NCI-H2107 (cell line): ENCODE results near the gene PSPN.
A peak's percentile ranks its signal among the peaks of the same experiment; 100 is the strongest.
"Not testable (repeated sequence)": the region's sequence is repeated elsewhere in the genome, so short reads cannot be mapped to it uniquely, and the experiment has no call there.

Experiments
- DNase-seq: peaks from one replicate; lab custom pipeline; 2025; lab: John Stamatoyannopoulos, UW

PSPN gene

DNA sequence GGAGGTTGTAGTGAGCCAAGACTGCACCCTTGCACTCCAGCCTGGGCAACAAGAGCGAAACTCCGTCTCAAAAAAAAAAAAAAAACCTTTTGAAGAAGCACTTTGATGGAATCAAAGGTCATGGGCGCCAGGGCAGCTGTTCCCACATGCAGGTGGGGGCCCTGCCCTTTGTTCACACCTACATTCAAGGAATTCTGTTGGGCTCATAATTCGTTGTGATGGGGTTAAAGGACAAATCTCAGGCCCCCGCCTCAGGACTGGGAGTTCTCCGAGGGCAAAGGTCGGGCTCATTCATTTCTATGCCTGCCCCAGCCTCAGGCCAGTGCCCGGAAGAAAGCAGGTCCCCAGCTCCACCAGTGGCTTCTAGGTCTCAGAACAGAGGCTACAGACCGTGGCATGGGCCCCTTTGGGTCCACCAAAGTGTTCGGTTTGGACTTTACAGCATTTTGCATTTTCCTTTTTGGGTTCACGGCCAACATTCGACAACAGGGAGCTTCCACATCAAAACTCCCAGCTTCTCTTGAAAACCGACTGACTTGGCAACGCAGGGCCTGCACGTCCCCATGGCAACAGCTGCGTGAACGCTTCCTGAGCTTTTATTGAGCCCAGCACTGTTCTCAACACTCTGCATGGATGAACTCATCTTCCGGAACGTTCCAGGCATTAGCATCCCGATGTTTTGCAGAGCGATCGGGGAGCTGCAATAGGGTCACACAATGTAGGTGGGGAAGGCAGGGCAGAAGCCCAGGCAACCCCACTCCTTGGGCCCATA, 27.3 kb upstream of the PSPN start:
- no peak for DNase-seq

DNA sequence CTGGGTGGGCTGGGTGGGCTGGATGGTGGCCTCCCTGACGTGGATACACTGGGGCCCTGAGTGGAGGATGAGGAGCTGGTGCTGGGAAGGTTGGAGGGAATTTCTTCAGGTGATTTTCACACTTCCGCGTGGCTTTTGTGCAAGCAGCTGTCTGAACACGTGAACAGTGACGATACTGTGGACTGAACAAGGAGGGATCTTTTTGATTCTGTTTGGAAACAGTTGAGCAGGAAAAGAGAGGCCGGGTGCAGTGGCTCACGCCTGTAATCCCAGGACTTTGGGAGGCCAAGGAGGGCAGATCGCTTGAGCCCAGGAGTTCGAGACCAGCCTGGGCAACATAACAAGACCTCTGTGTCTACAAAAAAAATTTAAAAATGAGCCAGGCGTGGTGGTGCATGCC, 26.3 kb upstream of the PSPN start:
- no peak for DNase-seq

DNA sequence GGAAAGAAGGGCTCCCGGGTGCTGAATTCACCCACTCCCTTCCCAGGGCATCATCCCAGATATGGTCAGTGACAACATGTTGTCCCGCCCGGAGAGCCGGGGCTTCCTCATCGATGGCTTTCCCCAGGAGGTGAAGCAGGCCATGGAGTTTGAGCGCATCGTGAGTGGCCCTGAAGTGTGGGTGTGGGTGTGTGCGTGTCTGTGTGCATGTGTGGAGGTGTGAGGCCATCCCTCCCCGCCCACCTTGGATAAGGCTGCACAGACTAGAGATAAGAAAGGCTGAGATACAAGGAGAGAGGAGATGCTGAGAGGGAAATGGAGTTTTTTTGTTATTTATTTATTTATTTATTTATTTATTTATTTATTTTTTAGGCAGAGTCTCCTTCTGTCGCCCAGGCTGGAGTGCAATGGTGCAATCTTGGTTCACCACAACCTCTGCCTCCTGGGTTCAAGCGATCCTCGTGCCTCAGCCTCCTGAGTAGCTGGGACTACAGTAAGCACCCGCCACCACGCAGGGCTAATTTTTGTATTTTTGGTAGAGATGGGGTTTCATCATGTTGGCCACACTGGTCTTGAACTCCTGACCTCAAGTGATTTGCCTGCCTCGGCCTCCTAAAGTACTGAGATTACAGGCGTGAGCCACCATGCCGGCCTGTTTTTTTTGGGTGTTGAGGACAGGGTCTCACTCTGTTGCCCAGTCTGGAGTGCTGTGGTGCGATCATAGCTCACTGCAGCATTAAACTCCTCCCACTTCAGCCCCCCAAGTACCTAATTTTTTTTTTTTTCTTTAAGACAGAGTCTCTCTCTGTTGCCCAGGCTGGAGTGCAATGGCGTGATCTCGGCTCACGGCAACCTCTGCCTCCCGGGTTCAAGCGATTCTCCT, 24.6 kb upstream of the PSPN start:
- DNase-seq: not testable (repeated sequence)

DNA sequence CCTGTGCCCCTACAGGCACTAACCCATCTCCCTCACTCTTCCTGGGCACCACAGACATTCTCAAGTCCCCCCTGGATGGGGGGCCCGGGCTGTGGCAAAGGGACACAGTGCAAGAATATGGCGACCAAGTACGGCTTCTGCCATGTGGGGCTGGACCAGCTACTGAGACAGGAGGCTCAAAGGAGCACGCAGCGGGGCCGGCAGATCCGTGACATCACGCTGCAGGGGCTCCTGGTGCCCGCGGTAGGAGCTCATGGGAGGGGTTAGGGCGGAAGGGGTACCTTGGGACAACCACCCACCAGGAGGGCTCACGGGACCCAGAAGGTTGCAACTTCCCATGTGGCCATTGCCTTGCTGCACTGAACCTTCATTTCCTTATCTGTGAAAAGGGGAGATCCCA, 20.6 kb upstream of the PSPN start:
- no peak for DNase-seq

DNA sequence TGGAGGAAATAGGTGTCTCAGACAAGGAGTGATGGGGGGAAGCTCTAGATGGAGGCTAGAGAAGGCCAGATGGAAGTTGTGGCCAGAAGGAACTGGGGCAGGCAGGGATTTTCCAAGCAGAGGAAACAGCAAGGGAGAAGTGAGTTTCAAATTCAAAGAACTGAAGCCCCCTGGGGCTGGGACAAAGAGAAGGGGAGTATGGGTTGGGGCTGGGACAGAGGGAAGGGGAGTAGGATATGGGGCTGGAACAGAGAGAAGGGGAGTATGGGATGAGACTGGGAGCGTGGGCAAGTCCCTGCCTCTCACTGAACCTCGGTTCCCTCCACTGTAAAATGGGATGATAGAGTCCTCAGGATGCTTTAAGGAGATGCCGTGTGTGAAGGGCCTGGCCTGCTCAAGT, 19.1 kb upstream of the PSPN start:
- no peak for DNase-seq

DNA sequence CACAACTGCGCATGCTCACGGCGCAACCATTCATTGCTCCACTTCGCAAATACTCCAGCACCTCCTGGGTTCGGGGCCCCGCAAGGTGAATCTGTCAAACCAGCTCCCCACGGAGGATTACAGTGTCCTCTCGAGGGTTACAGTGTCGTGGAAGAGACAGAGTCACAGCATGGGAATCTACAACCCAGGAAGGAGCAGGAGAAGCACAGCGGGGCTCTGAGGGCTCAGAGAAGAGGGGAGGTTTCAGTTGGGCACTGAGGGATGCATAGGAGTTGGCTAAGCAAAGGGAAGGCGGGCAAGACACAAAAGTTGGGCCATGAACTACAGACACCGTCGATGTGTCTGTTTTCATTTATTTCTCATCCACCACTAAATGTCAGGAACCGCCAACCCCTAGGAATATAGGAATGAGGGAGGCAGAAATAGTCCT, 18.3 kb upstream of the PSPN start:
- no peak for DNase-seq

DNA sequence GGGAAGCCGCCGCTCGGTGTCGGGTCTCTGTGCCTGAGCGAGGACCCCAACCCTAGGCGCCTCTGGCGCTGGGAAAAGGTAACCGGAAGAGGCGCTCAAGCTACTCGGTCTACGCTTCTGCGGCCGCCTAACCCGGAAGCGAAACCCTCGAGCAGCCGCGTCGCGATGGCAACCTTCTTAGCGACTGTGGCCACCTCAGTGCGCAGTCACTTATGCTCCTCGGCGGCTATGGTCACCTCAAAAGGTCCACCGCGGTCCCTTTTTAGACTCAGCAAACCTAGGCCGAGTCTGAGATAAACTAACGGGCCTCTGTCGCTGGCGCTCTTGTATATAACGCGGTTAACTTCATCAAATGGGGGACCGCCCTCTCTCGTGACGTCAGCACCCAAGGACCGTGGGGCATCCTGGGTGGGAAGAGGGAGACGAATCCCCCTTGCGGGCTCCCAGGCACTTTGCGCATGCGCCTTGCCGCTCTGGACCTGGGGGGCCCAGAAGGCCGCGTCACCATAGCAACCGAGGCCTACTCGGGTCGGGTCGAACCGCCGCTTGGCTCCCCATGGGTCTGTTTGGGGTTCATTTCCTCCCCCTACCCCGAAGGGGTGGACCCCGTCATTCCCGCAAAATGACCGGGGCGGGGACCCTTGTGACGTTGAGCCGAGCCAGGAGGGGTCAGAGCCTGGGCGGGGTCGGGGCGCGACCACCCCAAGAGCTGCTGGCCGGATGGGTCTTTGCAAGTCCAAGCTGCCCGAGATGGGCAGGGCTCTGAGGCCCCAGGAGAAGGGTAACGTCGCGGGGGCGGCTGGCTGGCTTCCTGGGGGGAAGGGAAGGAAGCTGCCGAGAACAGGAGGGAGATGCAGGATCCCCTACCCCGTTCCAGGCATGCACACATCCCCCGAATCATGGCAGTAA, 17.6 kb upstream of the PSPN start, which contains the start of gene GTF2F1:
Gene GTF2F1, minus strand, starts transcription at position 91 of the 909 bp plus-strand sequence. CDS start 169 bp downstream, outside the sequence.
- peak; percentile 79 for DNase-seq

DNA sequence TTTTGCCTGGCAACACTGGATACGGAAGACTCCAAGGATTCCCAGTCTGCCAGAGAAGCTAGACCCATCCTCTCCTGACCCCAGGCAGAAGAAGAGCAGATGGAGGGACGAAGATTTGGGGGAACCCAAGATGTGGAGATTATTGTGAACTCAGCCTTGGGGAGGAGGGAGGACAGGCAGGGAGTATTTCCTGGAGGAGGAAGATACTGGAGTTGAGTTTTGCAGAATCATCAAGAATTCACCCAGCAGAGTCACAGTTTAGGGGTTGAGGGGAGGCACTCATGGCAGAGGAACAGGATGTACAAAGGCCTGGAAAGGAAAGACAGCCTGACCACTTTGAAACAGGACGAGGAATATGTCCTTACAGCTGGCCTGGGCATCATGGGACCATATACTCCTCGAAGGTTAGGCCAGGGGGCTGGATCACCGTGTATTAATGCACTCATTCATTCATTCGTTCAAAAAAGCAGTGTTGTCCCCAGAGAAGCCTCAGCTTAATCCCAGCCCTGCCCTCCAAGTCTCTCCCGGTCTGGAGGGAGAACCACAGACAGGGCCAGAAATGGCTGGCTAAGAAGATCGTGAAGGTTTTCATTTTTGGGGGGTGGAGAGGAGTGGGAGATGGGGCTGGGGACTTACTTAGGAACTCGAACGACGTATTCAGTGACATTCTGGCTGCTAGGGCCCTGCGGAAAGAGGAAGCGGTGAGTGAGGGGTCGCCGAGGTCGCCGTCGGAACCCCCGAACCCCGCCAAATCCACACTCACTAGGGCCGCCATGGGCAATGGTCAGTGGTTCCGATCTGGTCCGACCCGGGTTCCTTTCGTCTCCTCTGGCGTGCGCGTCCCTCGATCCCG, 16.7 kb upstream of the PSPN start:
- DNase-seq: no peak

DNA sequence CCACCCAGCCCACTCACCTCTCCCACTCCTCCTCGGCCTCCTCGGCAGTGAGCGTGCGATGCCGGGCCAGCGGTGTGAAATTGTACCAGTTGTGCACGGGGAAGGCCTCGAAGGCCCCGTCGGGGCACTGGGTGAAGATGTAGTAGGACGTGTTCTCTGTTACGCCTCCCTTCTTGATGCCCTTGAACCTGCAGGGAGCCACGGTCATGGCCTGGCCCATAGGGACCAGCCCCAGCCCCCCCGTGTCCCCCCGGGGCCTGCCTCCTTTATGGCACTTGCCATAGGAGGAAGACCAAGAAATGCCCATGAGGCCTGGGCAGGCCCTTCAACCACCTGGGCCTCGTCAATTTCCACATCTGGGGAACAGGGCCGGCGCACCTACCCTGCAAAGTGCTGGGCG, 11.6 kb upstream of the PSPN start:
- no peak for DNase-seq

DNA sequence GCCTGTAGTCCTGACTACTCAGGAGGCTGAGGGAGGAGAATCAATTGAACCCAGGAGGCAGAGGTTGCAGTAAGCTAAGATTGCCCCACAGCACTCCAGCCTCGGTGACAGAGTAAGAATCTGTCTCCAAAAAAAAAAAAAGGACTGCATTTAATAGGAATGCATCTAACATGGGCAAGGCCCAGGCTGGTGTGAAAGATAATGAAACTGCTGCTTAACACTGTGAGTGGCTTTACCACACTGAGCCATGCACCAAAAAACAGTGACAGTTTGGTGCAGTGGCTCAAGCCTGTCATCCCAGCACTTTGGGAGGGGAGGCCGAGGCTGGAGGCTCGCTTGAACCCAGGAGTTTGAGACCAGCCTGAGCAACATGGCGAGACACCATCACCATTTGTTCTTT, 8.6 kb upstream of the PSPN start:
- no peak for DNase-seq

DNA sequence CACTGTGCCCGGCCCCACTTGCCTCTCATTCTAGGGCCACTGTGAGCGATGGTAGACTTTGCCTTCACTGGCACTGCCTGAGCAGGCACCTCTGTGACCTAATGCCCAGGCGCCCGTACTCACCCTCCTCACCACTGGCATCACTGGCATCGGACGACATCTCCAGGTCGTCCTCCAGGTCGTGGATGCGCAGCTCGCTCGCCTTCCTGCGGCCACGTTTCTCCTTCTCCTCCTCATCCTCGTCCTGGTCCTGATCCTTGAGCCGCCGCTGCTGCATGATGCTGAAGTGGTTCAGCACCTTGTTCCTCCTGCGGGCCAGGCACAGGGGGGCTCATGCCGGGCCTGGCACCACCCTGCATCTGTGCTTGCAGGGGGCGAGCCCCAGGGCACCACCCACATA, 7.5 kb upstream of the PSPN start:
- DNase-seq: no peak

DNA sequence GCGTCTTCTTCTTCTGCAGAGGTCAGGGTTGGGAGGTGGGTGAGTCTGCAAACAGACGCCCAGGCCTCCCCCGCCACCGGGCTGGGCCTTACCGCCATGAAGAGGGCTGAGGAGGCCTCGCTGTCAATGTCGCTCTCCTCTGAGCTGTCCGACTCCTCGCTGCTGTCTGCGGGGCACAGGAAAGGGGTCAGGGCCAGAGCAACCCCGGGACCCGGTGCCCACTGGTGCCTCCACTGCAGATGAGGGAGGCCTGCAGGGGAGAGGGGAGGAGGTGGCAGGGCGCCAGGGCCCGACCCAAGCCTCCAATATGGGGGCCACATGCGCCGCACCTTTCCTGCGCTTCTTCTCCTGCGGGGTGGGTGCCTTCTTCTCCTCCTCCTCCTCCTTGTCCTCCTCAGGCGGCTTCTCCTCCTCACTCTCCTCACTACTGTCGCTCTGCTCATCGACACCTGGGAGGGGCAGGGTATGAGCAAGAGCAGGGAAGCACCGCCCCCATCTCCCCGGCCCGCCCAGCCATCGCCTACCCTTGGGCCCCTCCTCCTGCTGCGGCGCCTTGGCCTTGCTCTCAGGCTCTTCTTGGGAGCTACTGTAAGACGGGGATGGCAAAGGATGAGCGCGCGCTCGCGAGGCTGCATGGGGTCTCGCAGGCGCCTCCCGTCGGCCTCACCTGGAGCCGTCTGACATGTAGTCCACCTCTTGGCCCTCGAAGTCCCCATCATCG, 5.5 kb upstream of the PSPN start:
- DNase-seq: no peak

DNA sequence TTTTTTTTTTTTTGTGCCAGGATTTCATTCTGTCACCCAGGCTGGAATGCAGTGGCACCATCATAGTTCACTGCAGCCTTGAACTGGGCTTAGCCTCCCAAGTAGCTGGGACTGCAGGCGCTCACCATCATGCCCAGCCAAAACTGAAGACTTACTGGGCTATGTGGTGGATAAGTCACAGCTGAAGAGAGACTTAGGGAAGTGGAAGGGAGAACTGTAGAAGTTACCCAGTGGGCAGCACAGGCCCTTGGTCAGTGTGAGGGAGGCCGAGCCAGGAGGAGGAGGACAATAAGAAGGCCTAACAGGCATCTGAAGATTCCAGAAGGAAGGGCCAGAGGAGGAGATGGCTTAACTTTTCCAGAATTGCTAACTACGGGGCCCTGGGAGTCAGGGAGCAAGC, 4.0 kb upstream of the PSPN start:
- no peak for DNase-seq

DNA sequence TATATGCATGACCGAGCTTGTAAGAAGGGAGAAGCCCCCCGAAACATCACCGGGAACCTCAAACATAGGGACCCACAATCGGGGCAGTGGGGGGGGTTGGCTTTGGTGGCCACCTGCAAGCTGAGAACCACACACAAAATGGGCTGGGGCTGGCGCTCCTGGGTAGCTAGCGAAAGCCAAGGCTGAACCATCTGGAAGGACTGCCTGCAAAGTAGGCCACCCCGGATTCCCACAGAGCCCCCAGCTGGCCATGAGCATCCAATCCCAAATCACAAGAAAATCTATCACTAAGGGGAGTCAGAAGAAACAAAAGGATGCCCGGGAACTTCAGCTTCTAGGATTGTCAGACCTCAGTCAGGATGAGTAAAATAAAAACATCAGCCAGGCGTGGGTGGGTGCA, 2.8 kb upstream of the PSPN start:
- no peak for DNase-seq

DNA sequence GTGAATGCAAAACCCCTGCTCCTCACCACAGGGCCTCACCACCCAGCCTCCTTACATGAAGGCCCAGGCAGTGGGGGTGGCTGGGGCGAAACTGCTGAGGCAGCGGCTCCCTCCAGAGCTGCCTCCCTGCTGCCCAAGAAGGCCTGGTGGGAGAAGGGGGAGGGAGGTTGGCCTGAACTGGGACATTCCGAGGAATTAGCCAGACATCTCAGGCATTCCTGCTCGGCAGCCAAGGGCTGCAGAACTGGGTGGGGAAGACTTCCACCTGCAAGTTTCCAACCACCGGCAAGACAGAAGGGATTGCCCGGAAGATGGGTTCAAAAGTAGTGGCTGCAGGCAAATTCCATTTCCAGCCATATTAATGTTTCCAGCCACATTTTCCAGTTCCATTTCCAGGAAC, 2.3 kb upstream of the PSPN start:
- no peak for DNase-seq

DNA sequence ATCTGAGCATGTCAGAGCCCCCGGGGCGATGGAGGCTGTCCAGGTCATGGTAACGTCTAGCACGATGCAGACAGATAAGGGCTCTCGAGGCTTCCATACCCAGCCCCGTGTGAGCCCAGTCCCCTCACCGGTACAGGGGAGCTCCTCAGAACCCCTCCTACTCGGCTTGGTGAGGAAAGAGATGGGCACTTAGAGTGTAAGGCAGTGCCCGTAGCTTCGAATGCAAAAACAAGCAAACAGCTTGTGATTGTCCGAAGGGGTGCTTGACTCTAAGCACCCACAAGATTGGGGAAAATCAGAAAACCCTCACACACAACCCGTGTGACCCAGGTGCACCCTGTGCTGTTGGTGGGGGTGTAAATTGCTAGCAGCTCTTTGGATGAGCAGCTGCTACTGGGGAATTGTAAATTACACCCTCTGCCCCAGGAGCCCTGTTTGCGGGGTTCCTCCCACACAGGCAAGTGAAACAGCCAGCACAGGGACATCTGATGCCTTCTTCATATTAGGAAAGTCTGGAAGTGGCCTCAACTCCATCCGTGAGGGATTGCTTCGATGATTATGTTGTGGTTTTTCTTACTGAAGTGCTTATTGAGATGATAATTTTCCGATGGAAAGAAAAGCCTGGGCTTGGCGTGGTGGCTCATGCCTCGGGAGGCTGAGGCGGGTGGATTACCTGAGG, 918 bp upstream of the PSPN start:
- DNase-seq: peak; percentile 58

DNA sequence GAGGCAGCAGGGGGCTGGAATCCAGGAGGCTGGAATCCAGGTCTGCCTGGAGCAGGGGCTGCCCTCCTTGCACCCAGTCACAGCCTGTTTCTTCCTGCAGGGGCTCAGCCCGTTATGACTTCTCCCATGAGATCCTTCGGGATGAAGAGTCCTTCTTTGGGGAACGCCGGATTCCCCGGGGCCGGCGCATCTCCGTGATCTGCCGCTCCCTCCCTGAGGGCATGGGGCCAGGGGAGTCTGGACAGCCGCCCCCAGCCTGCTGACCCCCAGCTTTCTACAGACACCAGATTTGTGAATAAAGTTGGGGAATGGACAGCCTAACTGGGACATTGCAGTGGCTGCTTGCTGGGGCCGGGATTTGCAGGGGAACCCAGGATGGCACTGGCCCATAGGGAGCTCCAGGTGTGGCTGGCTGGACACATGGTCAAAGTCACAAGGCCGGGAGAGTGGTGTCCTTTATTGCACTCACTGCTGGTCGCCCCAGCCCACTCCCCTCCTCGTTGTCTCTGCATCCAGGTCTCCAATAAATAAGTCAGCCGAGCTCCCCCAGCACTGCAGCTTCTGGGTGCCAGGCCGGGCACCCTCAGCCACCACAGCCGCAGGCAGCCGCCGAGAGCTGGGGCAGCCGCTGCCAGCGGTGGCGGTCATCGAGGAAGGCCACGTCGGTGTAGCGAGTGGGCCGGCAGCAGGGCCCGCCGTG, 872 bp downstream of the PSPN start:
- DNase-seq: no peak

DNA sequence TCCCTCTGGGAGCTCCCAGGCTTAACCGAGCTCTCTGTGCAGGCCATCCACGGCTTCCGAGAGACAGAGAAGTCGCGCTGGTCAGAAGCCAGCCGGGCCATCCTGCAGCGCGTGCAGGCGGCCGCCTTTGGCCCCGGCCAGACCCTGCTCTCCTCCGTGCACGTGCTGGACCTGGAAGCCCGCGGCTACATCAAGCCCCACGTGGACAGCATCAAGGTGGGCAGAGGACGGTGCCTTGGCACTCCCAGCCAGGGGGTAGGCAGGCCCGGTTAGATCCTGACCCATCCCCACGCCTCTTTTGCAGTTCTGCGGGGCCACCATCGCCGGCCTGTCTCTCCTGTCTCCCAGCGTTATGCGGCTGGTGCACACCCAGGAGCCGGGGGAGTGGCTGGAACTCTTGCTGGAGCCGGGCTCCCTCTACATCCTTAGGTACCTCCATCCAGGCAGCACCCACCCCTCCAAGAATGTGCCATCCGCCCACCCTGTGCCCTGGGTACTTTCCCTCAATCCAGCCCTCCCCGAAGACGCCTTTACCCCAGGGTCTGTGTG, 1.5 kb downstream of the PSPN start:
- DNase-seq: no peak

DNA sequence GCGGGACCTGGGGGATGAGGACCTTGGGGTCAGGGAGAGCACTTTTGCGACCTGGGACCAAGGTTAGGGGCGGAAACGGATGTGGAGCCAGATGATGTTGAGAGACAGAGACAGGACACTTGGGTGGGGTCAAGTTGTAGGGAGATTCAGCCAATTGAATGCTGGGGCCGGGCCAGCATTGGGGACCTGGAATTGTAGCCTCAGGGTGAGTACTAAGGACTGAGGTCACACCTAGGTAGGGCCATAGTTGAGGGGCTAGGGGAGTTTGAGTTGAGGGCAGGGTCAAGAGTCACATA, 2.0 kb downstream of the PSPN start:
- DNase-seq: no peak
